IMR-90 (cell line): ENCODE results near the gene GCKR. TPM values are rescaled to one million over a fixed set of nuclear protein-coding genes. Genes with fewer than 3 reads are reported as not detected.

Experiments used
- ATAC-seq: fragments of 200-7000 bp; cut with Tn5 transposase; 2 replicates; pipeline ENCODE4 v1.9.1; 2020; ENCODE audit warnings: low read depth, mild to moderate bottlenecking, moderate library complexity
- BruUV-seq: library from RNA; stranded (reverse); fragments of 400-500 nt; replicated peaks from 2 replicates; lab custom pipeline; 2021; lab: Mats Ljungman, UMichigan
- CTCF ChIA-PET: fragments of 300-600 bp; formaldehyde crosslinking; extraction: SDS; loops from one replicate; lab custom pipeline; 2021; ENCODE audit warnings: antibody characterized with exemption; lab: Yijun Ruan, JAX
- POLR2A ChIA-PET: fragments of 300-600 bp; sonication (Branson Sonifier 250); formaldehyde crosslinking; loops from one replicate; lab custom pipeline; 2022; ENCODE audit warnings: antibody characterized with exemption; ENCODE audit not compliant: unreplicated experiment; lab: Charles Lee
- DNase-seq: peaks from one replicate; pipeline ENCODE4 v3.0.0; 2013
- H2AFZ ChIP-seq: replicated peaks from 2 replicates; pipeline ENCODE3; 2013; ENCODE audit warnings: low read length, mild to moderate bottlenecking; ENCODE audit not compliant: poor library complexity
- H2AK5ac ChIP-seq: 2 replicates; pipeline ENCODE4 v1.6.1; 2013; ENCODE audit warnings: low read depth, low read length, inconsistent platforms
- H2AK9ac ChIP-seq: replicated peaks from 2 replicates; pipeline ENCODE3; 2013; ENCODE audit warnings: mild to moderate bottlenecking, low read depth, low read length, moderate library complexity; ENCODE audit not compliant: poor library complexity
- H2BK120ac ChIP-seq: 2 replicates; pipeline ENCODE4 v1.6.1; 2013; ENCODE audit warnings: low read depth, low read length, inconsistent platforms
- H2BK15ac ChIP-seq: 3 replicates; pipeline ENCODE4 v1.6.1; 2013; ENCODE audit warnings: low read depth, low read length, inconsistent platforms
- H2BK20ac ChIP-seq: 2 replicates; pipeline ENCODE4 v1.6.1; 2013; ENCODE audit warnings: low read depth, mild to moderate bottlenecking, inconsistent platforms, low read length, moderate library complexity
- H2BK5ac ChIP-seq: 2 replicates; pipeline ENCODE4 v1.6.1; 2013; ENCODE audit warnings: mild to moderate bottlenecking, low read depth, low read length, inconsistent platforms; ENCODE audit not compliant: poor library complexity, severe bottlenecking
- H3K14ac ChIP-seq: replicated peaks from 2 replicates; pipeline ENCODE4 v1.6.1; 2013; ENCODE audit warnings: low read depth, low read length, inconsistent platforms
- H3K18ac ChIP-seq: 2 replicates; pipeline ENCODE4 v1.6.1; 2013; ENCODE audit warnings: low read depth, low read length, control low read depth
- H3K23ac ChIP-seq: 2 replicates; pipeline ENCODE4 v1.6.1; 2013; ENCODE audit warnings: low read depth, low read length, inconsistent platforms
- H3K27ac ChIP-seq: 2 replicates; pipeline ENCODE4 v1.5.1; 2013; ENCODE audit warnings: mild to moderate bottlenecking, control low read depth, low read length; ENCODE audit not compliant: insufficient read depth
- H3K27me3 ChIP-seq: 2 replicates; pipeline ENCODE4 v1.6.1; 2013; ENCODE audit warnings: low read length; ENCODE audit not compliant: control insufficient read depth, insufficient read depth
- H3K36me3 ChIP-seq: 2 replicates; pipeline ENCODE4 v1.6.1; 2013; ENCODE audit warnings: low read length, mixed read lengths; ENCODE audit not compliant: control insufficient read depth, insufficient read depth
- H3K4ac ChIP-seq: 2 replicates; pipeline ENCODE4 v1.6.1; 2013; ENCODE audit warnings: low read depth, low read length, inconsistent platforms
- H3K4me1 ChIP-seq: 2 replicates; pipeline ENCODE4 v1.6.1; 2013; ENCODE audit warnings: low read length, mixed read lengths; ENCODE audit not compliant: control insufficient read depth, insufficient read depth
- H3K4me2 ChIP-seq: 2 replicates; pipeline ENCODE4 v1.6.1; 2013; ENCODE audit warnings: low read depth, mild to moderate bottlenecking, control low read depth, low read length, moderate library complexity
- H3K4me3 ChIP-seq: 2 replicates; pipeline ENCODE4 v1.5.1; 2013; ENCODE audit warnings: low read depth, mild to moderate bottlenecking, control low read depth, low read length, moderate library complexity; ENCODE audit not compliant: insufficient read depth
- H3K56ac ChIP-seq: 2 replicates; pipeline ENCODE4 v1.6.1; 2013; ENCODE audit warnings: low read length, inconsistent platforms; ENCODE audit not compliant: insufficient read depth; ENCODE audit errors: extremely low read depth
- H3K79me1 ChIP-seq, 2 experiments: 2 replicates each; pipeline ENCODE4 v1.6.1; 2013; ENCODE audit warnings: low read length in 2 of 2, inconsistent platforms in 1 of 2, low read depth in 1 of 2
- H3K9ac ChIP-seq: 2 replicates; pipeline ENCODE4 v1.6.1; 2013; ENCODE audit warnings: low read depth, low read length, control low read depth
- H3K9me1 ChIP-seq: 2 replicates; pipeline ENCODE4 v1.6.1; 2013; ENCODE audit warnings: low read length, inconsistent platforms; ENCODE audit not compliant: insufficient read depth
- H3K9me3 ChIP-seq: 2 replicates; pipeline ENCODE4 v1.6.1; 2013; ENCODE audit warnings: low read length; ENCODE audit not compliant: control insufficient read depth, insufficient read depth
- H4K20me1 ChIP-seq: 2 replicates; pipeline ENCODE4 v1.6.1; 2013; ENCODE audit warnings: low read length, inconsistent platforms; ENCODE audit not compliant: insufficient read depth
- H4K5ac ChIP-seq: 2 replicates; pipeline ENCODE4 v1.6.1; 2013; ENCODE audit warnings: mild to moderate bottlenecking, low read depth, low read length, control low read depth
- H4K8ac ChIP-seq, 2 experiments: 2 replicates each; pipeline ENCODE4 v1.6.1; 2013; ENCODE audit warnings: low read depth in 2 of 2, low read length in 2 of 2, control low read depth in 1 of 2, inconsistent platforms in 1 of 2
- H4K91ac ChIP-seq: 2 replicates; pipeline ENCODE4 v1.6.1; 2013; ENCODE audit warnings: low read depth, low read length, inconsistent platforms; ENCODE audit not compliant: insufficient read depth
- MXI1 ChIP-seq: IDR thresholded peaks from 2 replicates; pipeline ENCODE4 v1.6.1; 2012; ENCODE audit warnings: low read depth, mild to moderate bottlenecking, low read length, moderate library complexity, borderline replicate concordance
- NFE2L2 ChIP-seq: fragments of 150-350 bp; IDR thresholded peaks from 2 replicates; pipeline ENCODE4 v1.6.1; 2016; ENCODE audit warnings: low read depth, mild to moderate bottlenecking, low read length
- WGBS, 2 experiments: methylation state at CpG; one replicate each; pipeline versions ENCODE4 v1.1.5 to v1.1.7; 2013; ENCODE audit warnings: missing lambda C conversion rate in 2 of 2; ENCODE audit not compliant: insufficient read length in 1 of 2; ENCODE audit errors: extremely low coverage in 2 of 2; 5-methylcytosine and 5-hydroxymethylcytosine counted together
- dilution Hi-C: fragments of 300-500 bp; cut with HindIII; formaldehyde crosslinking; loops from one replicate; pipeline ENCODE4 v1.14.3; 2018; ENCODE audit warnings: low sequenced_read_pairs; ENCODE audit not compliant: unreplicated experiment
- in situ Hi-C: fragments of 300-500 bp; cut with MboI; formaldehyde crosslinking; loops from 3 replicates; pipeline ENCODE4 v1.14.3; 2019; ENCODE audit warnings: low sequenced_read_pairs, inconsistent platforms, mixed read lengths
- intact Hi-C: fragments of 100-400 bp; cut with micrococcal nuclease; formaldehyde crosslinking; loops from 2 replicates; pipeline ENCODE4 v1.10.0; 2022
- polyA plus RNA-seq, 3 experiments: library from polyadenylated mRNA; depleted of rRNA; stranded (reverse); fragments of >200 nt; gene quantifications; 2 replicates each; pipeline ENCODE4 v1.2.3, GENCODE V29; 2012; ENCODE audit warnings: low replicate concordance in 1 of 3
- total RNA-seq: library from RNA; depleted of rRNA; stranded (reverse); fragments of >200 nt; gene quantifications from 2 replicates; pipeline ENCODE4 v1.2.3, GENCODE V29; 2012

Gene GCKR
- total and polyA plus RNA-seq, 2 of the 4 experiments (the other 2 are of a cell fraction), result under 0.01 to 0.41 TPM

GRCh38 chr2:27502142-27502541 is 5.5 kb downstream of the GCKR start:
- CTCF ChIA-PET, result no interaction called here
- ATAC-seq, result peak; percentile 69
- no CpG with 5 or more reads among the region's 4 CpGs for WGBS, 2 experiments

More at GRCh38 chr2:27502142-27502541, 5.5 kb downstream of the GCKR start:
- H3K14ac ChIP-seq, result no peak overlapping the region
- H2AFZ ChIP-seq, result no peak overlapping the region
- no peaks in the 10 kb centered on the region for H3K36me3 ChIP-seq
- peak; percentile 56 for DNase-seq
- no peaks in the 10 kb centered on the region for H3K9me3 ChIP-seq
- TF ChIP-seq NFE2L2 (no peak), MXI1 (no peak)
- H4K5ac ChIP-seq, result no peak overlapping the region
- H2BK20ac ChIP-seq, result no peak overlapping the region
- H2BK5ac ChIP-seq, result no peak overlapping the region
- in situ Hi-C loops, result no loop called here
- no peak overlapping the region for H3K56ac ChIP-seq
- no peak overlapping the region for H3K4me2 ChIP-seq
- POLR2A ChIA-PET, result no interaction called here
- no peaks in the 10 kb centered on the region for H3K79me1 ChIP-seq
- H2AK5ac ChIP-seq, result no peak overlapping the region
- no peak overlapping the region for H2AK9ac ChIP-seq
- dilution Hi-C loops, result no loop called here
- no TSS peak for BruUV-seq
- H4K91ac ChIP-seq, result no peak overlapping the region
- H3K4me1 ChIP-seq, result peaks cover 7% of the 10 kb centered on the region
- intact Hi-C loops, result no loop called here
- H3K27ac ChIP-seq, result no peak overlapping the region
- peaks cover 4% of the 10 kb centered on the region for H3K9me1 ChIP-seq
- H2BK120ac ChIP-seq, result no peak overlapping the region
- H4K8ac ChIP-seq, result no peak overlapping the region
- H3K27me3 ChIP-seq, result peaks cover 5% of the 10 kb centered on the region; the same call in 1 of the 2 replicates
- H2BK15ac ChIP-seq, result no peak overlapping the region
- H3K4me3 ChIP-seq, result no peak overlapping the region
- no peak overlapping the region for H3K4ac ChIP-seq
- no peaks in the 10 kb centered on the region for H4K20me1 ChIP-seq
- no peak overlapping the region for H3K23ac ChIP-seq
- no peak overlapping the region for H3K18ac ChIP-seq
- H3K9ac ChIP-seq, result no peak overlapping the region
